Renal cortex interstitium (tissue), 15 donors: Measurements from ENCODE around the gene SUPT5H. TPM values are rescaled to one million over a fixed set of nuclear protein-coding genes. Genes with fewer than 3 reads are reported as not detected.

Experiments used
- DNase-seq, 11 donors: peaks; one replicate each; pipeline ENCODE4 v3.0.0-alpha.2; 2013; ENCODE audit warnings: low read depth in 9 of 11, low spot score in 4 of 11; ENCODE audit errors: extremely low read depth in 1 of 11
- long read RNA-seq, 16 experiments: transcript quantifications; one replicate each; lab custom pipeline, GENCODE V29; 2026
- polyA plus RNA-seq, 3 donors: library from polyadenylated mRNA; unstranded; fragments of 120-200 nt; gene quantifications; one replicate each; pipeline ENCODE4 v1.2.1, GENCODE V29; 2013; ENCODE audit not compliant: insufficient read length in 3 of 3

The SUPT5H gene
- 100 to 1,000 TPM; 147 to 151 (median 147) TPM for polyA plus RNA-seq
- long read RNA-seq, donor 1, partial matches to known transcripts: 5 of 7 reads
- long read RNA-seq, donor 1, other reads (novel, unspliced or antisense): 0 of 7 reads
- long read RNA-seq, donor 2, partial matches to known transcripts: 5 of 6 reads
- long read RNA-seq, donor 2, other reads (novel, unspliced or antisense): 0 of 6 reads
- long read RNA-seq, donor 3, partial matches to known transcripts: 7 of 10 reads
- long read RNA-seq, donor 3, other reads (novel, unspliced or antisense): 0 of 10 reads
- long read RNA-seq, donor 4, partial matches to known transcripts: 0 of 1 reads
- long read RNA-seq, donor 4, other reads (novel, unspliced or antisense): 0 of 1 reads
- long read RNA-seq, donor 5, transcript SUPT5H-218 (2 exons, 718 nt): major isoform, 6 of 39 reads
- long read RNA-seq, donor 5, partial matches to known transcripts: 17 of 39 reads
- long read RNA-seq, donor 5, other reads (novel, unspliced or antisense): 8 of 39 reads
- long read RNA-seq, donor 6, transcript SUPT5H-218 (2 exons, 718 nt): major isoform, 5 of 13 reads
- long read RNA-seq, donor 6, partial matches to known transcripts: 5 of 13 reads
- long read RNA-seq, donor 6, other reads (novel, unspliced or antisense): 0 of 13 reads
- long read RNA-seq, donor 7, partial matches to known transcripts: 11 of 15 reads
- long read RNA-seq, donor 7, other reads (novel, unspliced or antisense): 0 of 15 reads
- long read RNA-seq, donor 8, partial matches to known transcripts: 10 of 19 reads
- long read RNA-seq, donor 8, other reads (novel, unspliced or antisense): 0 of 19 reads
- long read RNA-seq, donor 9, partial matches to known transcripts: 8 of 9 reads
- long read RNA-seq, donor 9, other reads (novel, unspliced or antisense): 0 of 9 reads
- long read RNA-seq, donor 10, partial matches to known transcripts: 5 of 7 reads
- long read RNA-seq, donor 10, other reads (novel, unspliced or antisense): 0 of 7 reads
- long read RNA-seq, donor 11, partial matches to known transcripts: 0 of 3 reads
- long read RNA-seq, donor 11, other reads (novel, unspliced or antisense): 0 of 3 reads
- long read RNA-seq, donor 12, partial matches to known transcripts: 0 of 2 reads
- long read RNA-seq, donor 12, other reads (novel, unspliced or antisense): 0 of 2 reads
- long read RNA-seq, donor 13, partial matches to known transcripts: 32 of 44 reads
- long read RNA-seq, donor 13, other reads (novel, unspliced or antisense): 5 of 44 reads
- long read RNA-seq, donor 14, partial matches to known transcripts: 0 of 1 reads
- long read RNA-seq, donor 14, other reads (novel, unspliced or antisense): 0 of 1 reads
- long read RNA-seq, donor 15: 0 reads
- long read RNA-seq, donor 16, transcript SUPT5H-218 (2 exons, 718 nt): major isoform, 7 of 42 reads
- long read RNA-seq, donor 16, partial matches to known transcripts: 30 of 42 reads
- long read RNA-seq, donor 16, other reads (novel, unspliced or antisense): 5 of 42 reads

DNA sequence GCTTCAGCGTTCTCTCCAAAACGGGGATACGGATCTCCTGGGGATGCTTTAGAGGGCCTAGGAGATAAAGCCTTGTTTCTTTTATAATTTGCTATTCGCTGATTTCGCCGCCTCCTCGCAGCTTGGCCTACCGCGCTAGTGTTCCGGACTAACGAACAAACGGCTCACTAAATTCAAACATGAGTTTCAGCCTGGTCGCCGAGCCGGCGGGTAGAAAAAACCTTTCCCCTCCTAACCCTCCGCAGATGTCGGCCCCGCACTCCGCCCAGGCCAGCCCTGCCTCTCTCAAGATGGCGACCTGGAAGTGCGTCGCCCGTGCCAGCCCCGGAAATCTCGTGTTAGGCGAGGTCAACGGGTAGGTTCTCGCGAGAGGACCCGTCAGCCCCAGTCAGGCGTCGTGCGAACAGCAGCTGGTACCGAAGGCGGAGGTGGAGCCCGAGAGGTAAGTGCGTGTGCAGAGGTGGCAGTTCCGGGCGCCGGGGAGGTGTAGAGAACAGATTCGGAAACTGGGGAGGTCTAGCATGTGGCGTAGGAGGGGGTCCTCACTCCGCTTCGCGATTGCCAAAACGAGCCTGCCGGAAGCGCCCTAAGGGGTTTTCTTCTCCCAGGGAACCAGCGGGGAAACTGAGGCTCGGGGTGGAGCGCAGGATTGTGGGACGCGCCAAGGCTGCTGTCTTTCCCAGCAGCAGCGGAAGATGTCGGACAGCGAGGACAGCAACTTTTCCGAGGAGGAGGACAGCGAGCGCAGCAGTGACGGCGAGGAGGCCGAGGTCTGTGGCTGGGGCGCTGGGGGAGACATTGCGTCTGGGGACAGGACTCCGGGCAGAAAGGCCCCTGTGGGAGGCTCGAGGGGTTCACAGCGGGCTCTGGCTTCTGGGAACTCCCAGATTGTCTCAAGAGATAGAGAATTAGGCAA is at the start of gene SUPT5H:
TSS of gene SUPT5H (plus strand) at position 387 of the 916 bp plus-strand sequence. CDS start at position 696, 309 bp downstream.
- peak; percentile 92 to 97 (median 95) for DNase-seq

DNA sequence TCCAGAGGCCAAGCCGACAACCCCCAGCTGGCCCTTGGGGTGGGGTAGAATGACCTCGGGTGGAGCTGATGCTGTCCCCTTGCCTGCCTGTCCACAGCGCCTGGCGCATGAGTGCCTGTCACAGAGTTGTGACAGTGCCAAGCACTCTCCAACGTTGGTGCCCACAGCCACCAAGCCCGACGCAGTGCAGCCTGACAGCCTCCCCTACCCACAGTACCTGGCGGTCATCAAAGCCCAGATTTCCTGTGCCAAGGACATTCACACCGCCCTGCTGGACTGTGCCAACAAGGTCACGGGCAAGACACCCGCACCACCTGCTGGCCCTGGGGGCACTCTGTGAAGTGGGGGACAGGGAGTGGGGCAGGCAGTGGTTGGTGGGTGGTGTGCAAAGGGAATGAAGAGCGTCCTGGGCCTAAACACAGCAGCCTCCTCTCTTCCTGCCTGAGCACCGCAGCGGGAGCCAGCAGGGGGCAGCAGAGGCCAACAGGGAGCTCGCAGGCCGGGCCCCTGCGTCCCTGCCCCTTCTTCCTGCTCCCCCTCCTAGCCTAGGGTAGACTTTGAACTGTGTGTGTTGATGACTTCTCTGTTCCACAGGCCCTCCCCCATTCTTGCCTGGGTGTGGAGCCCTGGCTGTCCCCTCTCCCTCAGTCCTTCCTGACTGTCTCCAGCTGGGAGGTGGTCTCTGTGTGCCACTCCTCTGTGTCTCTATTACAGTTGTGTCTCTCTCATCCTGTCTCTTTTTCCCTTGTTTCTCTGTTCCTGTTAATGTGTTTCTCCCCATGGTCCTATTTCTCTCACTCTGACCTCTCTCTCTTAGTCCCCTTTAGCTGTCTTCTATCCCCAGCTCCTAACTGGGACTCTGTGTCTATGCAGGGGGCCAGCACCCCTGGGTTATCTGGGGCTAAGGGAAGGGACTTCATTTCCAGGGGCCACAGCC is 47.8 kb upstream of the SUPT5H start:
- peak in 4 of 11 donors; percentile 61 to 78 (median 66) for DNase-seq

DNA sequence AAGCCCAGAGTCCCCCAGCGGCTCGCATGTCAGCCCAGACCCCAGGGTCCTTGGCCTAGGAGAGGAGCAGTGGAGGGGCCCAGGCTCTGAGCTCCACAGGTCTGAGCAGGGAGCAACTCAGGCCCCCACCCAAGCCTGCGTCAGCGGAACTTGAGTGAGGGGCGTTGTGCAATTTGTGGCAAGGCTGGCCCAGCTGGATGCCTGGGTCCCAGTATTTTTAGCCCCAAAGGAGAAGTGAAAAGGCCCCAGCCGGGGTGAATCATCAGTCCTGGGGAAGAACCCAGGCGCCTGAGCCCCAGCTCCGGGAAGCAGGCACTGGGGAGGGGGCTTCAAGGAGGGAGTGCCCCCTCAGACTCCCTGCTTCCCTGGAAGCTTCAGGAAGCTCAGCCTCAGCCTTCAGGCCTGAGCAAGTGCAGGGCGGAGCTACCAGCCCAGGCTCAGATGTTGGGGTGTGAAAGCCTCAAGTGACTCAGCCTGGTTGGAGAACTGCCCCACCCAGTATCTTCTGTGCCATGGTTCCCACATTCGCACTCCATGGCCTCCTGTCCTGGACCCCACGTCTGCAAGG is 47.0 kb upstream of the SUPT5H start:
- no peak for DNase-seq

DNA sequence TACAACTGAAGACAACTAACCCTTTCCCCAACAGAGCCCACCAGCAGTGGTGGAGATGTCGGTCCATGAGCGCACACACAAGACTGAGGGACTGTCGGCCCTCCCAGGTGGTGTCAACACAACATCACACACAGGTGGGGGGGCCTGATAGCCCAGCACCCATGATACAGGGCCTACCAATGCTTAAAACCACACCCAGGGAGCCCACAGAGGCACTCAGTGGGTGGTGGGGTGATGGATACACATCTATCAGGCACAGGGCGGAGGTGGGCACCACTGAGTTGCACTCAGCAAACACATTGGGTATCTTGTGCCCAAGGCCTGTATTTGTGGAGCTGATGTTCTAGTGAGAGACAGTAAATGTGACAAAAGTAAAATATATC is 45.7 kb upstream of the SUPT5H start:
- DNase-seq: no peak

DNA sequence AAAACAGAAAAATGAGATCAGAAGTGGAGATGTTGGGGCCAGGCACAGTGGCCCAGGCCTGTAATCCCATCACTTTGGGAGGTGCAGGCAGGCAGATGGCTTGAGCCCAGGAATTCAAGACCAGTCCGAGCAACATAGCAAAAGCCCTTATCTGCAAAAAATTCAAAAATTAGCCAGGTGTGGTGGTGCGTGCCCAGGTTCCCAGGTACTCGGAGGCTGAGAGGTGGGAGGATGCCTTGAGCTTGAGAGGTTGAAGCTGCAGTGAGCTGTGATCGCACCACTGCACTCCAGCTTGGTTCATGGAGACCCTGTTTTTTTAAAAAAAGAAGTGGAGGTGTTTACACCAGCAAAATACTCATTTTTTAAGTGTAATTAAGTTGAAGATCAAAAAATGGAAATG is 45.3 kb upstream of the SUPT5H start:
- no peak for DNase-seq

DNA sequence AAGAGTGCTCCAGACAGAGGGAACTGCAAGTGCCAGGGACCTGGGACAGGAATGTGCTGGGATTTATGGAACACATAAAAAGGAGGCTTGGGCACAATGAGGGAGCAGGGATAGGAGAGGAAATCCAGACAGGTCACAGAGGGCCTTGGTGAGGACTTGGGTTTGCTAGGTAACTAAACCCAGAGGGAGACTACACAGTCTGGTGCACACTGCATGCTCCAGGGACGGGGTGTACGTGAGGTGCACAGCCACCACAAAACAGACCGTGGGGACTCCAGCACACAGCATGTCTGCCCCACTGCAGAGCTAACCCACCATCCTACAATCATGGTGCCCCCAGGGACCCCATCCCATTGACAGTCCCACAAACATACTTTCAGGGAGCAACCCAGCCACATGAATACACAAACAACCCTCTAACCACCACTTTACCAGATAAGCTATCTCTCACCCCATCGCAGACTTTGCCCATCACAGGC is 44.3 kb upstream of the SUPT5H start:
- DNase-seq: no peak

DNA sequence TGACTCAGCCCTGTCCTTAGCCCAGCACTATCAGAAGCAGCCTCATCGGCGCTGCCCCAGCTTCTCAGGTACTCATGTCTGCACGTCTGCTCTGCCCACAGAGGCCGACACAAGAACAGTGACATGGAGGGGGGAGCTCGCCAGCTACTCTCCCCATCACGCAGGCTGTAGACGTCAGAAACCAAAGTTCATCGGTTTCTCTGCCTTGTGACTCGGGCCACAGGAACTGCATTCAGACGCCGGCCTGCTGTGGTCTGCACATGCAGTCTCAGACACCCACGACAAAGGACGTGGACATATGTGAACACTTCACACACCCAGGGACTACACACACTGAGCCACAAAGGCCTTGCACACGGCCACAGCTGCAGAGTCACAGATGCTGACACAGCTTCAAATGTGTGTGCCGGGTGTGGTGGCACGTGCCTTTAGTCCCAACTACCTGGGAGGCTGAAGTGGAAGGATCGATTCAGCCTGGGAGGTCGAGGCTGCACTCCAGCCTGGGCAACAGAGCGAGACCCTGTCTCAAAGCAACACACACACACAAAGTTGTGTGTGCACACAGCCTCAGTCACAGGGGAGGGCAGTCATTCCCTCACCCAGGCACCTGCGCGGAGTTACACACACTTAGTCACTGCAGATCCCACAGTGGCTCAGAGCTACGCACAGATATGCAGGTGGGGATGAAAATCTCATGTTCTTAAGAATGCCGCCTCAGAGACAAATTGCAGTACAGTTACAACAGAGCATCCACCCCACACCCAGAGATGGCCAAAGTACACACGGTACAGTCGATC is 43.6 kb upstream of the SUPT5H start:
- DNase-seq: no peak

DNA sequence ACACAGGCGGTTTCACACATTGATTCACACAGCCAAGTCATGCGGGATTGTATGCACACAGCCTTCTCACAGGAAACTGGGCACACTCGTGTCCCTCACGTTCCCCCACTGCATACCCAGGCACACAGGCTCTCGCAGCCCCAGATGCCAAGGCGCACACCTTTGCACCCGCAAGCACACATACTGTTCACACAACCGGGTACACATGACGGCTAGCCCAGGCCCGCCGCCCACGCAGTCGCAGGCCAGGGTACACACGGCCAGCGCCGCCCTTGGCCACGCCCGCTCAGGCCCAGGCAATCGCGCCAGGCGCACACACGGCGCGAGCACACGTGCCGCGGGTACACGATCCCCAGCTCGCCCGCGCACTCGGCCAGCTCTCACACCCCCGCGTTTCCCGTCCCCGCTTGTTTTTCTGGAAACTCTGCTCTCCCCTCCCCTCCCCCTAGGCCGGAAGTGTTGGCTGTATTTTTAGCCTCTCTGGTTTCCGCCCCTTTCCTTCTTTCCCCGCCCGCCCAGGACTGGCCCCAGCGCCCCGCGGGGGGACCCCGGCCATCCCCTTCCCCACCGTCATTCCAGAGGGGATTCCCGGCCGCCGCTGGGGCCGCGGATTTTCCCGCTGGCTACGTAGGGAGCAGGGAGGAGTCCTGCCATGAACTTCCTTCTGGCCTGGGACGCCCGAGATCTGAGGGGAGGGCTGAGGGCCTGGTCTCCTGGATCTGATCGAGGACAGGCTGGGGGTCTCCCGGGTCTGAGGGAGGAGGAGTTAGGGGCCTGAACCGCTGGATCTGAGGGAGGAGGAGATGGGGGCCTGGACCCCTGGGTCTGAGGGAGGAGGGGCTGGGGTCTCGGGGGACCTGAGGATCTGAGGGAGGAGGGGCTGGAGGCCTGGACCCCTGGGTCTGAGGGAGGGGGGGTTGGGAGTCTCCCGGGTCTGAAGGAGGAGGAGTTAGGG is 42.8 kb upstream of the SUPT5H start:
- DNase-seq: peak in 10 of 11 donors; percentile 78 to 92 (median 88)

DNA sequence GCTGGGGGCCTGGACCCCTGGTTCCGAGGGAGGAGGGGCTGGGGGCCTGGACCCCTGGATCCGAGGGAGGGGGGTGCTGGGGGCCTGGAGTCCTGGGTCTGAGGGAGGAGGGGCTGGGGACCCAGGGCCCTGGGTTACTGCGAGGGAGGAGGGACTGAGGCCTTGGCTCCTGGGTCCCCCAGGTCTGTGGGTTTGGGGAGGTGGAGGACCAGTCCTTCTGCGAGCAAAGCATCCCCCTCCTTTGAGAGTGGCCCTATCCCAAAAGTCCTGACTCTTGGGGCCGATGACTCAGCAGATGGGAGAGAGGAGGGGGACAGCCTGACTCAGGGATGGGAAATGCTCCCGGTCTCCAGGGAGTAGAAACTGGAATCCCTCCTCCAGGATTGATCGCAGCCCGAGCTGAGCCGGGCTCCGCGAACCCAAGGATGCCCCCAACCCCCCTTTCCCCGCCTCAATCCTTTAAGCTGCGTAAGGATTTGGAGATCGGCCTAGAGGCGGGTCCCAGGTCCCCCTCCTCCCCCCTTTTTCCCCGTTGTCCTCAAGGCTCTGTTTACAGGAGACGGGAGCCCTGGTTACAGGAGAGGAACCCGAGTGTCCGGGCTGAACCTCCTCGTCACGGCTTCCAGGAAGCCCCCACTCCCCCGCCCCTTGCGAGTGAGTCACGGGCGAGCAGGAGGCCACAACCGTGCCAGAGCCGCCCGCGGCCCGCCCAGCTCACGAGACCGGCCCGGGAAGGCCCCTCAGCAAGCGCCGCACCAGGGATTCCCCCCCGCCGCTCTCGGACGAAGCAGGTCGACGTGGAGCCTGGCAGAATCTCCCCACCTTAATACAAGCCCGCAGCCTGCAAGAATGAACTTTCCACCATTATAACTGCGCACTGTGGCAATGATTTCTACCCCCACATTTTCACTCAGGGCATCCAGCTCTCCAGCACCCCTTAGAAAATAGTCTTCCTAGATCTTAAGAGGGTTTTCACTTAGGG is 41.8 kb upstream of the SUPT5H start:
- peak in 10 of 11 donors; percentile 63 to 89 (median 86) for DNase-seq

DNA sequence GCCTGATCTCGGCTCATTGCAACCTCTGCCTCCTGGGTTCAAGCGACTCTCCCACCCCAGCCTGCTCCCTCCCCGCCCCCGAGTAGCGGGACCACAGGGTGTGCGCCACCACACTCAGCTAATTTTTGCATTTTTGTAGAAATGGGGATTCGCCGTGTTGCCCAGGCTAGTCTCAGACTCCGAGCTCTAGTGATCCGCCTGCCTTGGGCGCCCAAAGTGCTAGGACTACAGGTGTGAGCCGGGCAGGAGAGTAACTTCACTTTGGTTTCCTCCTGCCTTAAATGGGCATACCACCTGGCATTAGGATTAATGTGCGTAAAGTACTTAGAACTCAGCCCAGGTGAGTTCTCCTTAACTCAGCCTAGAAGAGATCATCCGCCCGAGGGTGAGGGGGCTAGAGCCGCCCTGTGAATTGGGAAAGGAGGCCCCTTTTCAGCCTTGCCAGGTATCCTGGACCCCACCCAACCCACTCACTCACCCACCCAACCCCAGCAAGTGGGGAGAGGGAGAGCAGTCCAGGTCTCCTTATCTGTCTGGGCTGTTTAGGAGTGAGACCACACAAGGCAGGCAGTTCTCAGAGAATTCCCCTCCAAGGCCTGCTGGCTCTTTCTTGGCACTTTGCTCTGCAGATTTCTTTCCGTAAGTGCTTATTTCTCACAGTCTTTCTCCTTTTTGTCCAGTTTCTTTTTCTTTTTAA is 40.0 kb upstream of the SUPT5H start:
- DNase-seq: no peak

DNA sequence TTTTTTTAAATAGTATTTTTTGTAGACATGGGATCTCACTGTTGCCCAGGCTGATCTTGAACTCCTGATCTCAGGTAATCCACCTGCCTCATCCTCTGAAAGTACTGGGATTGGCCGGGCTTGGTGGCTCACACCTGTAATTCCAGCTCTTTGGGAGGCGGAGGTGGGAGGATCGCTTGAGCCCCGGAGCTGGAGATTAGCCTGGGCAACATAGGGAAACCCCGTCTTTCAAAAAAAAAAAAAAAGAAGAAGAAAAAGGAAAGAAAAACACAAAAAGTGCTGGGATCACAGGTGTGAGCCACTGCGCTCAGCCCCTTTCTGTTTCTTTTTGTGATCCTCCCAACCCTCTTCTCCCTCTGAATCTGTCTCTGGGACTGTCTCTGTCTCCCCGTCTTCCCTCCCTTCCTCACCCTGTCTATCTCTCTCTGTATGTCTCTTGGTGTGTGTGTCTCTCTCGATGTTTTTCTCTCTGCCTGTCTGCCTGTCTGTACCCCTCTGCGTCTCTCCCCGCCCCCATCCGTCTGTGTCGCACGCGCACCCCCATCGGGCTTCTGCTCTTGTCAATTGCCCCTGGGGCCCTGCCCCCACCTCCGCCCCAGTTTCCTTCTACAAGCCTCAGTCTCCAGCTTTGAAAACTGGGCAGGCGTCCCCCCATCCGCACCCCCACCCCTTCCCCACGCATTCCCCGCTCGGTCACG is 39.3 kb upstream of the SUPT5H start:
- no peak for DNase-seq
